Daoy (cell line): ENCODE data around the gene CFAP46. TPM values are rescaled to one million over a fixed set of nuclear protein-coding genes. Genes with fewer than 3 reads are reported as not detected.
"Not testable (repeated sequence)": the region's sequence is repeated elsewhere in the genome, so short reads cannot be mapped to it uniquely, and the experiment has no call there.

Source experiments
- DNase-seq: peaks from one replicate; pipeline ENCODE4 v3.0.0-alpha.2; 2015; ENCODE audit warnings: low read depth
- total RNA-seq: library from RNA; depleted of rRNA; stranded (reverse); fragments of >200 nt; shearing (Covaris generic); gene quantifications from 2 replicates; pipeline ENCODE4 v1.2.3, GENCODE V29; 2014

The CFAP46 gene
- total RNA-seq, 1 experiment from 2014 or later = 4.4 TPM

DNA sequence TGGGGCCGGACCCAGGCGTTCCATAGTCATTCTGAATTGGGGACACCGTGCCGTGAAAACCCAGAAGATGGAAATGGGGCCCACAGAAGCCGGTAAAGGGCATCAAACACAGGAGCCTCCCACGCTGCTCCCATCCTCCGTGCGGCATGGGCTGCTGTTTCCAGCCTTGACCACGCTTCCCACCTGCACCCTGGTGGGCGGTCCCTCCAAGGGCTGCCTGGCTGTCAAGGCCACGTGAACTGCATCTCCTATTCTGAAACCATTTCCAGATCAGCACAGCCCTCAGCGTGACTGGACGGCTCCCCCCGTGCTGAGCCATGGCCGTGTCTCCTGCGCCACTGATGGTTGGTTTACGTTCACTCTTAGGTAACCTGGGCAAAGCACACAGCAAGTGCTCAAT, 14.1 kb downstream of the CFAP46 start:
- no peak for DNase-seq

DNA sequence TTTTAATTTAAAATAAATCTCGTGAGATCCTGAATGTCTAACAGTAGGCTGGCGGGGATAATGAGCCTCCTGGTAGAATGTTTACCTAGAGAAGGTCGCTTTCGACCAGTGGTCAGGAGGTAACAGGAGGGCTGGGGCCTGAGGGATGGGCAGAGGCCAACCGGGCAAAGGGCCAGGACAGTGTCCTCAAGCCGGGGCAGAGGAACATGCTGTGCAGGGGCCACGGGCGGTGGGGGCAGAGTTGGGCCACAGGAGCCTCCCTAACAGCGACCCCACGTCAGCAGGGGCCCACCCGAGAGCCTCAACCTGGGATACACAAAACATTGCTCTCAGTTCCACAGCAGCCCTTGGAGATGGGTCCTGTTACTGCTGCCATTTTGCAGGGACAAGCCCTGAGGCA, 14.5 kb downstream of the CFAP46 start:
- DNase-seq = no peak

DNA sequence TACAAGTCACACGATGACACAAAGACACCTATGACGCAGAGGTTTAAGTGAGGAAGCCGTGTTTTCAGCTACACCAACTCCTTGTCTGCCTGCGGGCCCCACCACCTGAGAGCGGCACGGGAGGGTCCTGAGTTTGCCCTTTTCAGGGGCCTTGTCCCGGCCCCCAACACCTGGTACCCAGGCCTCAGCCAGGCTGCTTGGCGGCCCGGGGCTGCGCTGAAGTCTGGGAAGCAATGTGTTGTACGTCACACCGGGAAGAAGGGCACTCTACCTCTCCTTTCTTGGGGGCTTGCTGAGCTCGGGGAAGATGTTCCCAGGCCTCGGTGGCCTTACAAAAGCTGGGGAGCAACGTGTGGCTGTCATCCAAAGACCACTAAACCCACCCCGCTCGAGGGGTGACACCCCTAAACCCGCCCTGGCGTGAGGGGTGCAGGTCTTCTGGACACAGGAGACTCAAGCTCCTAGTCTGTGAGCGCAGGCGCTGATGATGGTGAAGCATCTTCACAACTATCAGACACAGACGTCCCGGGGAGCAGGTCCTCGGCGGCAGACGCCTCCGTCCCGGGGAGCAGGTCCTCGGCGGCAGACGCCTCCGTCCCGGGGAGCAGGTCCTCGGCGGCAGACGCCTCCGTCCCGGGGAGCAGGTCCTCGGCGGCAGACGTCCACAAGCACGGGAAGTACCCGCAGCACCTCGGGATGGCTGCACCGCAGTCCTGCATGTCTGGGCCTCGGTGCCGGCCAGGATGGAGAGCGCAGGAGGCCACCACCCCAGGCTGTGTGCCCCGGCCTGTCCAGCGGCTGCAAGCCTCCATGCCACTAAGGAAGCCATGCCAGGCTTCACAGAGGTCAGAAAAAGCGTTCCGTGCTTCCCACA, 15.4 kb downstream of the CFAP46 start:
- no peak for DNase-seq

DNA sequence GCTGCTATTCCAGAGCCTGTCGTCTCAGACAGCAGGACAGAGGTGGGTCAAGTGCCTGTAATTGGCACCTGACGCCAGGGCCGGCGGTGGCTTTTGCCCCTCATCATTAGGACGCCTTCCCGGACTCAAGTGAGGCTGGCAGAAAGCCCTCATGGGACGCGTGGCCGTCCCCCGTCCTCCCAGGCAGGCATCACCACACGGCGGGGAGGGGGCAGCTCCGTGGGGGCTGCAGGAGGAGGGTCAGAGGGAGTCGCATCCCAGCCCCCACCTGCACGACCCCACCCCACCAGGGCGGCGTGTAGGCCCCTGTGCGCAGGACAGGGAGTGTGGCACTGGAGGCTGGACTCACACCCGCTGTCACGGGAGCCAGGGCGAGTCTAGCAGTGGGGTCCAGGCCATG, 16.3 kb downstream of the CFAP46 start:
- DNase-seq = no peak

DNA sequence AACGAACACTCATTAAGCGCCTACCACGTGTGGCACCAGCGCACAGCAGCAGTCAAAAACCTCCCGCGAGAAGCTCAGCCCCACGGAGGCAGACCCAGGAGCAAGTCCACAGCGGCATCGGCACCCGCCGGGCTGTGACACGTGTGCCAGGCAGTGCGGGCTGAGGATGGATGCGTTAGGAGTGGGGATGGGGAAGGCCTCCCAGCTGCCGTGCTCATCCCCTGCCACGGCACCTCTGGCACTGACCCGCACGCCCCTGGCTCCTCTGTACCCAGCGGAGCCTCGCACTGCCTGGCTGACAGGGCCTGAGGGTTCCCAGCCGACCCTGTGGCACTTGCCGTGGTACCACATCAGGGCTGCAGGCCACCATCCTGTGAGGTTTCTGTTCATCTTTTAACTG, 16.8 kb downstream of the CFAP46 start:
- no peak for DNase-seq

DNA sequence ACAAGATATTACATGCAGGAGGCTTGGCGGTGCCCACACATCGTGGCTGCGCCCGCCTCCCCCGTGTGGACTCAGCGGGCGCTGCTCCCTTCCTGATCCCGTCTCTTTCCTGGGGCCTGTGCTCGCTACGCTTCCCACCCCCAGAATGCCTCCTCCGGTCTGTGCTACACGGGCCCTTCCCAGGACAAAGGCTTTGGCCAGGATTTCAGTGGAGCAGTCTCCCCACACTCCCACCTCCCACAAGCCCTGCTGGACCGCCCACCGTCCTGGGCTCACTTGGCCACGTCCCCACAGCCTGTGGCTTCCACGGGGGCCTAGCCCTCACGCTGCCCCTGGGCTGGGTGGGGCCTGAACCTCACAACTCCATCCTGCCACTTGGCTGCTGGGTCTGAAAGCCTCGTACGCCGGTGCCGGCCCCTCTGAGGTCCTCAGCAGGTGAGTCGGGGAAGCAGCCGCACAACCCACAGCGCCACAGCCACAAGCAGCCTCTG, 17.3 kb downstream of the CFAP46 start:
- no peak for DNase-seq

DNA sequence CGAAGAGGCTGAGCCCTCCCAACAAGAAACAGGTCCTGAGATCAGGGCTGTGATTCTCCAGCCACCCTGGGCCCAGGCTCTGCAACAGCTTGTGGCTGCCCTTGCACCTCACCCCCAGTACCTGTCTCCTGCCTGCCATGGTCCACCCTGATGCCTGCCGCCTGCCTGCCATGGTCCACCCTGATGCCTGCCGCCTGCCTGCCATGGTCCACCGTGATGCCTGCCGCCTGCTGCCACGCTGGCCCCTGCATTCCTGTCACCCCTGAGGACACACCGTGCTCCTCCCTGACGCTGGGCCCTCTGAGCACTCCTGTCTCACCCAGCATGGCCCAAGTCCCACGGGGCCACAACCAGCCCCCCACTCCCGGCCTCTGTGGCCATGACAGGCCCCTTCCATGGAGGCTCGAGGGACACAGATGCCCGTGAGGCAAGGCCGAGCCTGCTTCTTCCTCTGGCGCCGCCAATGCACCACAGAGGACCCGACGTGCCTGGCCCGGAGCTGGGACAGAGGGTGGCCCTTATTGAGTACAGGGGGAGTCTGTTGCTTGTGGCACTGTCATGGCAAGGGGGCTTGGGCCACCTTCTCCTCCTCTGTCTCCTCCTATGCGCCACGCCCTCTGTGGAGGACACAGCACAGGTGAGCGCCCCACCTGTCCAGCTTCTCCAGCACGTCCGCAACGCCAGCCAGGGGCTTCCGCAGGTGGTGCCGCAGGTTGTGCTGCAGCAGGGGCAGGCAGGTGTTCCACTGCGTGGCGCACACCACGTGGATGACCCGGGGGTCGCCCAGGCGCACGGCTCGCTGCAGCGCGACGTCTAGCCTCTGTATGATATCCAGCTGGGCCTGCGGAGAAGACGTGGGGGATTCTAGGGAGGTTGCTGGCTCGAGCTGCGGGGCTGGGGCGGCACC, 18.1 kb downstream of the CFAP46 start:
- no peak for DNase-seq

DNA sequence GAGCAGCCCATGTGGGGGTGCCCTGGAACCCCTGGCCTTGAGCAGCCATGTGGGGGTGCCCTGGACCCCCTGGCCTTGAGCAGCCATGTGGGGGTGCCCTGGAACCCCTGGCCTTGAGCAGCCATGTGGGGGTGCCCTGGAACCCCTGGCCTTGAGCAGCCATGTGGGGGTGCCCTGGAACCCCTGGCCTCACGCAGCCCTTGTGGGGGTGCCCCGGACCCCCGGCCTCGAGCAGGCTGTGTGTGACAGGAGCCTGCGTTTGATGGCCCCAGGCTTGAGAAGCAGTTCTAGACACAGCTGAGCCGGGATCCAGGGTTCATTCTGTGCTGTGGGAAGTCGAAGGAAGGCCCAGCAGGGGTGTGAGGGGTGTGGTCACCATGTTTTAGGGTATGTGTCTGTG, 19.0 kb downstream of the CFAP46 start:
- DNase-seq = not testable (repeated sequence)

DNA sequence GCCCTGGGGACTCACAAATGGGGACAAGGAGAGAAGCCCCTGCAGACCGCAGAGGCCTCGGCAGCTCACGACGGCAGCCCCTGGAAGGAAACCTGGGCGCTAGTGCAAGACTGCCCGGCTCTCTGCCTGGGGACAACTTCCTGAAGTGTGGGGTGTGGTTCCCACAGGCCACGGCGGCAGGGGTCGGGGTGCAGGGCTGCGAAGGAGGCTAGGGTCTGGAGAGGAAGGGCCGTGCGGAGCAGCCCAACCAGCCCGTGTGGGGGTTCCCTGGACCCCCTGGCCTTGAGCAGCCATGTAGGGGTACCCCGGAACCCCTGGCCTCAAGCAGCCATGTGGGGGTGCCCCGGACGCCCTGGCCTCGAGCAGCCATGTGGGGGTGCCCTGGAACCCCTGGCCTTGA, 19.5 kb downstream of the CFAP46 start:
- DNase-seq = no peak

DNA sequence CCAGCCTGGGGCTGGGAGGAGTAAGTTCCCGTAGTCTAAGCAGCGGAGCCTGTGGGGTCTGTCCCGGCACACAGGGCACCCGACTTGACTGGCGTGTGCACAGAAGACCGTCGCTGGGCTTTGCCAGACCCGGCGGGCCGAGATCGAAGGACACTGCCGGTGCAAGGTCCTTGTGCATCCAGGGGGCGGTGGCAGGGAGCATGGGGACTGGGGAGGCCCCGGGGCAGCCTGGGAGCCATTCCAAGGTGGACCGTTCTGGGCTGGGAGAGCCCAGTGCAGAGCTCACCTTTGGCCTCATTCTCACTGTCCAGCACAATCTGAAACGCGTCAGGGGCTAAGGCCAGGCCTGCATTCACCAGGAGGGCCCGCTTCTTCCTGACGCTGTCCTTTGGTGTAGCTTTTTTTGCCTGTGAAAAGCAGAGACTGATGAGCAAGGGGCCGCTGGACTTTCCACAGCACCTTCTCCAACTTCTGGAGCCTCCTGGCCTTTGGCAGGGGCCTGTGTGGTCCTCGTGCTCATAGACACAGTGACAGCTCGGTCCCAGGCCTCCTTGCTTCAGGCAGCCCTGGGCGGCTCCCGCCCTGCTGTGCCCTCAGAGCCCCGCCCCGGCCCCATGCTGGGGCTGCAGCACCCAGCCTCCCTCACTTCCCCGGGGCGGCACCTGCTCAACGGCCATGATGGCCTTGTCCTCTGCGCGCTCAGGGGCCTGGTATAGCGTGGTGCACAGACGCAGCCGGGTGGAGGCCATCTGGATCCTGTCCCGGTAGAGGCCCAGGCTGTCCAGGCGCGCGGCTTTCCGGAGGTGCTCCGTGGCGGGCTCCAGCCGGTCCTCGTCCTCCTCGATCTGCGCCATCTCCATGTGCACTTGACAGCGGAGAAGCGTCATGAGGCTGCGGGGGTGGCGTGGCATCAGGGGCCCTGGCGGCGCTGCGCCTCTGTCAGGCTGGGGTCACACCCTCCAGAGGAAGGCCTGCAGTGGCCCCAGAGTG, 20.3 kb downstream of the CFAP46 start:
- no peak for DNase-seq

DNA sequence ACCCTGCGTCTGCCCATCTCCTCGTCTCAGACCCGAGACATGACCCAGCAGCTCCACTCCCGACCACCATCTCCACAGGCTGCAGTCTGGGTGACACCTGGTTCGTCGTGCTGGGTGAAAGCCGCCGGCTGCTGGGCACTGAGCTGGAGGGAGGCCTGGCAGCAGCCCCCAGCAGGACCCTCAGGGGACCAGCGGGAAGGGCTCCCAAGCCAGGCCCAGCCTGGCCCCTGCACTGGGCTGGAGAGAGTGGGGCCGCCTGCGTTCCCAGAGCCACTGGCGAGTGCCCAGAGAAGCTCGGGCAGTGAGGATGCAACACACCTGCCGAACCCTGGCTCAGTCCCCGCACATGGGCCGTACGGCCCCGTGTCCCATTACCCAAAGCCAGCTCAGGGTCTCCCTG, 21.3 kb downstream of the CFAP46 start:
- no peak for DNase-seq

DNA sequence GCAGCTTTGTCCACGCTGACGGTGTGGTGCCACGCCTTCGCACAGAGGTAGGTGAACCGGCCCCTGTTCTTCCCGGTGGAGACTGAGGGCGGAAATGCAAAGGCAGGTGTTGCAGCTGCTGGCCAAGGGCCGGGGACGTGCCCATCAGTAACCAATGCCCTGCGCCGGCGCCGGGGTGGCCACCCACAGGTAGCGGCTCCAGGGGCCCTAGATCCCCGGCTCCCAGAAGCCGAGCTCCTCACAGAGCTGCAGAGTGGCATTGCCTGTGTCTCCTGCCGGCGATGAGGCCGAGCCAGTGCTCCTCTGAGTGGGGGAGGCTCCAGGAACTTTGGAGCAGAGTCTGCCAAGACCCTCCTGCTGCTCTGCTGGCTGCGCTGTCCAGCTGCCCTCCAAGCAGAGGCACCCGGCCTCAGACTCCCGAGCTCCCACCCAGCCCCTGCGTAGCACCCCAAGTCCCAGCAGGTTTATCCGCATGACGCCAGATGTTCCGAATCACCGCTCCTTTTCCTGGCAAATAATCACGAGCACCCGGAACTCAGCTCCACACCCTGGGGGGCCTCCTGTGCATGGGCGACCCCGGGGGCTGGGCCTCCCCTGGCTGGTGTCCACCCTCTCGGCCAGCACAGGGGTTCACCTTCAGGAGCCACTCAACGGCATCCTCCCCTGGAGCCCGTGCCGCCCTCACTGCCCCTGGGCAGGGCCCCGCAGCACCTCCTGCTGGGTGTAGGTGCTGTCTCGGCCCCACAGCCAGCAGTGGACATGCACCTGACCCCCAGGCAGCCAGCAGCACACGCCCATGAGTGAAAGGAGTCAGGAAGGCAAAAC, 22.1 kb downstream of the CFAP46 start:
- DNase-seq = no peak

DNA sequence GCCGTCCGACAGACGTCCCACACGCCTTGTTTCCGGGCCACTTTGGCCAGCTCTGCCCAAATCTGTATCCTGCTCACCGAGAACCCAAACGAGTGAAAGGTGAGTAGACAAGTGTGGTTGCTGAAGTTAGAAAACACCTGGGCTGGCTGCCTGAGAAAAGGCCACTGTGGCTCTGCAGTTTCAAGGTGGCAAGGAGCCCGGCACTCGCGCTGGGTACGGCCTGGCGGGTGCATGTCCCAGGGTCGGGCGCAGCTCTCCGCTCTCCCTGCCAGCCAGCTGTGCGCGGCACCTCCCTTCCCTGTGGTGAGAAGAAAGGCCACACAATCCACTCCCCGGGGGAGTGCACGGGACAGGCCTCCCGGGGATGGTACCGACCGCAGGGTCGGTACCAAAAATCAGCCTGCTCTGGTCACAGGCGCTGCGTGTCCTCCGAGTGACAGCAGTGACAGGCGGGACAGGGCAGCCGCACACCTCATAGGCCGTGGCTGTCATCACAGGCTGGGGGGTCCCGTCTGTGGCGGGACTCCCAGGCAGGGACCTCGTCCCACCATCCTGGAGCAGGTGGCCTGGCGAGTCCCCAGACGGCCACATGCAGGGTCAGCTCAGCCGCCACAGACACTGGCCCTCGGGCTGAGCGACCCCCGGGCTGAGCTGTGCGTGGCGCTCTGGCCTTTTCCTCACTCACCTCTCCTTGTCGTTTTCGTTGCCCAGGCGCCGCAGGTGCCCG, 22.8 kb downstream of the CFAP46 start:
- no peak for DNase-seq

DNA sequence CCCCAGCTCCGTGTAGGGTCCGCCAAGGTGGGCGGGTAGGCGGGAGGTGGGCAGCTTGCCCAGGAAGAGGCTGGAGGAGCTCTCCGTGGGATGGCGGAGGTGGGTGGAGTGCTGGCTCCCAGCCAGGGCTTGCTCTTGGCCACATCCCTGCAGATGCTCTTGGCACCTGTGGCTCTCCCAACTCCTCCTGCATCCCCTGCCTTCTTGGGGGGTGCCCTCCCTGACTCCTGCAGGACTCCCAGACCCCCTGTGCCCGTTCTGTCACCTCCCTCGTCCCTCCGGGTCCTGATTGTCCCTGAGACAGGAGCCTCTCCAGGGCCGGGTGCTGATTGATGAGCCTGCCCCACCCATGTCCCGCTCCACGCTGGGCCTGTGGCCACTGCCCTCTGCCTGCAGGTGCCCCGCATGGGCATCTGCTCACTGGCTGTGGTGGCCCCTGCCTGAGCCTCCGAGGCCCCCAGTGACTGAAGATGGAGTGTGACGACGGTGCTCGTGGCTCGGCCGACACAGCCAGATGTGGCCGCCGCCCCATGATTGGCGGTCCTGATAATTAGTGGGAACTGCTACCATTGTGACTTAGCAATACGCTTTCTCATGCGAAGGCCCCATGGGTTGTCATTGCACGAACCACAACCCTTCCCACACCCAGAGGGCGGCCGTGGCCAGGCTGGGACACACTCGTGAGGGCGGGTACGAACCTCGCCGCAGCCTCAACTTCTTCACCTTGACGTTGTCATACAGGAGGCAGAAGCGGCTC, 23.6 kb downstream of the CFAP46 start:
- no peak for DNase-seq

DNA sequence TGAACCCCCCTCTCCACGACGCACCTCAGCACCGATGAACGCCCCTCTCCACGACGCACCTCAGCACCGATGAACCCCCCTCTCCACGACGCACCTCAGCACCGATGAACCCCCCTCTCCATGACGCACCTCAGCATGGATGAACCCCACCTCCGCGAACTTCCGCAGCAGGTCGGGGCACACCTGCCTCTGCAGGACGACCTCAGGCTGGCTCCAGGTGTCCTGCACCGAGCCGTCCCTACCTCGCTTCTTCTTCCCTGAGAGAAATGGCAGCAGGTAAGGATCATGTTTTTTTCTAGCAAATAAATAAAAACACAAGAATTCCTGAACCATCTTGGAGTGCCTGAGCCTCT, 24.1 kb downstream of the CFAP46 start:
- DNase-seq = no peak

DNA sequence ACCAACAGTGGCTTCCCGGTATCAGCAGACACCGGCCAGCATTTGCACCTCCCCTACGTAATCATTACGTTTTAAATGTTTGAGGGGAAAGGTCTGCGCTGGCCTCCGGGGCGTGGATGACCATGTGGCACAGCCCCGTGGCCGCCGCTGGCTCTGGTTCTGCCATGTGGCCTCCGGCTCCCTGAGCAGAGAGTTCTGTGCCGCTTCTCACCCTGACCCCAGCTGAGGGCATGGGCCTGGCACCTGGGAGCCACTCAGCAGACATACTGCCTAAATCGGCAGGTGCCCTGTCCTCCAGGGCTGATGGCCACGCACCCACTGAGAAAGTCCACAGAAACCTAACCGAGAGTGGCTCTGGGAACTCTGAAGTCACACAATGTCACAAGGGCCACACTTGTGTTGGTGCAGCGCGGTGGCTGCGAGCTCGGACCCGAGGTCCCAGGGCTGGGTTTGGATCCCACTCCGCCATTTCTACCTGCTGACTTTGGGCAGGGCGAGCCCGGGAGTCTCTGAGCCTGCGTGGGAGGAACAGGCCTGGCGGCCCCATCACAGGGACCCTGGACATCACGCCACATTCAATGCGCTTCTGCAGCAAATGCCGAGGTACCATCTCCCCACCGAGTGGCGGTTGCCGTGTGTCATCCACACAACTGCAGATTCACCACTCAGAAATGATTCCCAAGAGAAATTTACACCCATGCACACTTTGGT, 25.3 kb downstream of the CFAP46 start:
- DNase-seq = no peak

DNA sequence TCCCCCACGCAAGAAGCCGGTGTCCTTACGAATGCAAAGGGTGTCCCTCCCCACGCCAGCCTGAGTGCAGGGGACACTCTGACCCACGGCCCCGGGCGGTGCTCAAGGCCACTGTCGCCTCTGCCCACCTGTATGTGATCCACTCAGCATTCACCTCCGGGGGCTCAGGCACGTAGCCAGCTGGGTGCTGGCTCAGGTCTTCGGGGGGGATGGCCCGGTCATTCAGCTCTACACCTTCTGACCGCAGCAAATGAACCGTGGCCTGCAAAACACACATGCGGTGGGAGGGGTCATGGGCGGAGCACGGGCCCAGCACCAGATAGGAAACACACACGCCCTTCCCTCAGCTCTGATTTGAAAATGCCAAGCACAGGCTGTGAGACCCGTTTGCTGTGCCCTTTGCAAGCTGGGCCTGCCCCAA, 25.9 kb downstream of the CFAP46 start:
- DNase-seq = no peak

DNA sequence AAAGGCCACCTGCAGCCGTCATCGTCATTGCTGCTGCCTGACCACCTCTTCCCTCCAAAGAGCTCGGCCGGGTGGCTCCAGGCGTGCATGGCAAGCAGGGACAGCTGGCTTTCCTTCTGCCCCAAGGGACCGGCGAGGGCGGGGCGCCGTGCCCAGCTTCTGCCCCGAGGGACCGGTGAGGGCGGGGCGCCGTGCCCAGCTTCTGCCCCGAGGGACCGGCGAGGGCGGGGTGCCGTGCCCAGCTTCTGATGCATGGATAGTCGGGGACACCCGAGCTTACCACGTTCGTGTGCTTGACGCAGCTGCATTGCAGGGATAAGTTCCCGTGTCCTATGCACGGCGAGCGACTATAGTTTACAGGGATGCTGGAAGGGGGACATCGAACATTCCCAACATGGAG, 27.0 kb downstream of the CFAP46 start:
- no peak for DNase-seq

DNA sequence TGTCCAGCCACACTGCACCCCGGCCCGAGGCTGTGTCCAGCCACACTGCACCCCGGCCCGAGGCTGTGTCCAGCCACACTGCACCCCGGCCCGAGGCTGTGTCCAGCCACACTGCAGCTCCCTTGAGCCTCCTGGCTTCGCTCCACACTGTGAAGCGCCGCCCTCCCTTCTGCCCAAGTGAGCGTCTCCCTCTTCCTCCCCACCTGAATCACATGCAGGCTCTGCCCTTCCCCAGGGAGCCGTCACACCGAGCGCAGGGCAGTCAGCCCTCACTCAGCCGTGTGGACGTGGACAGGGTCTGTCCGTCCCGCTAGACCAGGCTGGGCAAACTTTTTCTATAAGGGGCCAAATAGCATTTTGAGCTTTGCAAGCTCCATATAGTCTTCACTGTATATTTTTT, 27.6 kb downstream of the CFAP46 start:
- no peak for DNase-seq
